NCI-H1105 treated with DMSO at 0.1 percent for 48 hours (cell line): Measurements from ENCODE around the gene PRSS35.
"Not testable (repeated sequence)": the region's sequence is repeated elsewhere in the genome, so short reads cannot be mapped to it uniquely, and the experiment has no call there.

Experiments
- DNase-seq: peaks from one replicate; lab custom pipeline; 2025; lab: John Stamatoyannopoulos, UW

The PRSS35 gene

DNA sequence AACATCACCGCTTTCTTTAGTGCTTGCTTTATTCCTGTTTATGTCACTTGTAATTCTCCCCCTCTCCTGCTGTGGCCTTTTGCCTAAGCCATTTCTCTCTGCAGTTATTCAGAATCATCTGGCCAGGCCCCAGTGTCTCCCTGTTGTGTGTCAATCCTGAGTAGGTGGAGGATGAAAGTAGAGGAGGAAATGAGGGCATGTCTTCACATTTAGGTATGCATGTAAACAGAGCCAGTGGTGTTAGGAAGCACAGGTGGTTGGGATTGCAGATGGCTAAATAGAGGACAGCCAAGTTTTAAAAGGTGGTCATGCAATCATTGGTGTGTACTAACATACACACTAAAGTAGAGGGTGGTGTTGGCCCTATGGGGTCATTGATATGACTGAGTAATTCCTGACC is 5.2 kb downstream of the PRSS35 start:
- DNase-seq, result no peak

DNA sequence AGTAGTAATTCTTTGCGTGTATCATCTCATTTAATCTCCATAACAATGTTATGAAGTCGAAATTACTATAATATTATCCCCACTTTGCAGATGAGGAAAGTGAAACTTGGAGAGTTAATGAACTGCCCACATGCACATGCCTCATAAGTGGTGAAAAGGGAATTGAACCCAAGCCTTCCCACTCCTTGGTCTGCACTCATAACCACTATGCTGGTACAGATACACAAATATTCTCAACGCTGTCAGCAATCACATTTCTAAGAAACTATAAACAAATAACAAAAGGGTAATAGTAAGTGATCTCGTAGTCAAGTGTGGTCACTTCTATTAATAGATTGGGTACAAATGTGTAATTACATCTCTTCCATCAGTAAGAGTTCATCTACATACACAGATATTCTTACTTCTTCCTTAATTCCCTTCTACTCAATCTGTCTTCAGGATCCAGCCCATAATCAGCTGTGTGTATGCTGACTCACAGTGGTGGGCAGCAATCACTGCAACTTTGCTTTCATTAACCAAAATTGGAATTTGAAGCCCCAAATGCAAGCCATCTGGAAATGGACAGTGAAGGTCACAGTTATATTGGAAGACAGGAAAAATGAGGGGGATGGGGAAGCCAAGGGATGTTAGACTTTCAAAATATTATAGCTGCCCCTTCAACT is 6.6 kb downstream of the PRSS35 start:
- DNase-seq, result peak; percentile 1

DNA sequence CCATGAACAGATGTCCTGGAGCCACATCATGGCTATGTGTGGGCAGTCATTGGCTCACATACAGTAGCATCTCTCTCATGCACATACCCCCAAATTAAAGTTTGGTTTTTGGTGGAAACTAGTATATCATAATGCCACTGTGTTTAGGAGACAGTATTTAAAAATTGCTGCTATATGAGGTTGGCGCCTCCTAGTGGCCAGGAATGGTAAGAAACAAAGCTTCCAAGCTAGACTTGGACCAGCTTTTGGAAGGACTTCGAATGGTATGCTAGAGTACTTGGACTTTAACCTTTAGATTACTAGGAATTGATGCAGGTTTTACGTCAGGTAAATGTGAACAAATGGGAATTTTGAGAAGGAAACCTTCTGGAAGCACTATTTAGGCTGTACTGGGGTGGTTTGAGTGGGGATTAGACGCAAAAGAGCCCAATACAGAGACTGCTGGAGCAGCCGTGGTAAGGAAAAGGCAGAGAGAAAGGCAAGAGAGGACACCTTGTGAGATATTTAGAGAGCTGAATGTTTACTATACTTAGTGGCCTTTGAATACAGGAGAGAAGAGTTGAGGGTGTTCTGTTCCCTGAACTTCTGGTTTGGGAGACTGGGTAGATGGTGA is 23.8 kb downstream of the PRSS35 start:
- DNase-seq, result peak; percentile 16

DNA sequence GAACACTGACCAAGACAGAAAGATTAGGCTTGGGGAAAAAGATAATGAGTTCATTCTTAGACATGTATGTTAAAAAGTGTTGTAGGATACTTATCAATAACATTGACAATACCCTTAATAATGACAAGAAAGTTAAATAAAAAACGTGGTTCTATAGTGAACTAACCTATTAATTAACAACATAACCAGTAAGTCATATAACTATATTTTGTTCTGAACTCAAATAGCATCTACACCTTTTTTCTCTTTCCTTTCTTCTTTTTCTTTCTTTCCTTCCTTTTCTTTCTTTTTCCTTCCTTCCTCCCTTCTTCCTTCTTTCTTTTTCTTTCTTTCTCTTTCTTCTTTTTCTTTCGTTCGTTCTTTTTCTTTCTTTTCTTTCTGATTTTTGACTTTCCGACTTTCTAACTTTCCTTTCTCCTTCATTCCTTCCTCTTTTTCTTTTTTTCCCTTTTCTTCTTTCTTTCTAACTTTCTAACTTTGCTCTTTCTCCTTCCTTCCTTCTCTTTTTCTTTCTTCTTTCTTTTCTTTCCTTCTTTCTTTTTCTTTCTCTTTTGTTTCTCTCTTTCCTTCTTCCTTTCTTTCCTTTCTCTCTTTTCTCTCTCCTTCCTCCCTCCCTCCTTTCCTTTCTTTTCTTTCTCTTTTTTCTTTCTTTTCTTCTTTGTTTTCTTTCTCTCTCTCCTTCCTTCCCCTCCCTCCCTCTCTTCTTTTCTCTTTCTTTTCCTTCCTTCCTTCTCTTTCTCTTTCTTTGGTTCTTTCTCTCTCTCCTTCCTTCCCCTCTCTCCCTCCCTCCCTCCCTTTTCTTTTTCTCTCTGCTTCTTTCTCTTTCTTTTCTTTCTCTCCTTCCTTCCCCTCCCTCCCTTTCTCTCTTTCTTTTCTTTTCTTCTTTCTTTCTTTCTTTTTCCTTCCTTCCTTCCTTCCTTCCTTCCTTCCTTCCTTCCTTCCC is 24.6 kb downstream of the PRSS35 start:
- DNase-seq, result no peak

DNA sequence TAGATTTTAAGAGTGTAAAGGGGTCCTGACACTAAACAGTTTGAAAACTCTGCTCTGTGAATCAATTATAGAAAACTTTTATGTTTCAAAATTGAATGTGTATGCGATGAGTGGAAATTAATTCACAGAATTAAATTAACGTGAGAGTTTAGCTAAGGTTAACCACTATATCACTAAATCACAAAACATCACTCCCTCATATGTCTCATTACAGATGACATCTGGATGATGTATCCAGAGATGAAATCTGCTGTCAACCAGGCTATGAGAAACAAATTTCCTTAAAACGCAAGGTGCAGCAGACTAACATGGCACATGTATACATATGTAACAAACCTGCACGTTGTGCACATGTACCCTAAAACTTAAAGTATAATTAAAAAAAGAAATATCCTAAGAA is 27.3 kb downstream of the PRSS35 start:
- DNase-seq, result no peak

DNA sequence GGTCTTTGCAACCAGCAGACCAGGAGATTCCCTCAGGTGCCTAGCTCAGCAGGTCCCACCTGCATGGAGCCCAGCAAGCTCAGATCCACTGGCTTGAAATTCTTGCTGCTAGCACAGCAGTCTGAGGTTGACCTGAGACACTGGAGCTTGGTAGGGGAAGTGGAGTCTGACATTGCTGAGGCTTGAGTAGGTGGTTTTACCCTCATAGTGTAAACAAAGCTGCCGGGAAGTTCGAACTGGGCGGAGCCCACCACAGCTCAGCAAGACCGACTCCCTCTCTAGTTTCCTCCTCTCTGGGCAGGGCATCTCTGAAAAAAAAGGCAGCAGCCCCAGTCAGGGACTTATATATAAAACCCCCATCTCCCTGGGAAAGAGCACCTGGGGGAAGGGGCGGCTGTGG is 34.3 kb downstream of the PRSS35 start:
- no peak for DNase-seq

DNA sequence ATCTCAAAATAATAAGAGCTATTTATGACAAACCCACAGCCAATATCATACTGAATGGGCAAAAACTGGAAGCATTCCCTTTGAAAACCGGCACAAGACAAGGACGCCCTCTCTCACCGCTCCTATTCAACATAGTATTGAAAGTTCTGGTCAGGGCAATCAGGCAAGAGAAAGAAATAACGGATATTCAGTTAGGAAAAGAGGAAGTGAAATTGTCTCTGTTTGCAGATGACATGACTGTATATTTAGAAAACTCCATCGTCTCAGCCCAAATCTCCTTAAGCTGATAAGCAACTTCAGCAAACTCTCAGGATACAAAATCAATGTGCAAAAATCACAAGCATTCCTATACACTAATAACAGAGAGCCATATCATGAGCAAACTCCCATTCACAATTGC is 38.1 kb downstream of the PRSS35 start:
- not testable (repeated sequence) for DNase-seq

DNA sequence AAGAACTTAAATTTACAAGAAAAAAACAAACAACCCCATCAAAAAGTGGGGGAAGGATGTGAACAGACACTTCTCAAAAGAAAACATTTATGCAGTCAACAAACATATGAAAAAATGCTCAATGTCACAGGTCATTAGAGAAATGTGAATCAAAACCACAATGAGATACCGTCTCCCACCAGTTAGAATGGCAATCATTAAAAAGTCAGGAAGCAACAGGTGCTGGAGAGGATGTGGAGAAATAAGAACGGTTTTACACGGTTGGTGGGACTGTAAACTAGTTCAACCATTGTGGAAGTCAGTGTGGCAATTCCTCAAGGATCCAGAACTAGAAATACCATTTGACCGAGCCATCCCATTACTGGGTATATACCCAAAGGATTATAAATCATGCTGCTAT is 39.4 kb downstream of the PRSS35 start:
- not testable (repeated sequence) for DNase-seq

DNA sequence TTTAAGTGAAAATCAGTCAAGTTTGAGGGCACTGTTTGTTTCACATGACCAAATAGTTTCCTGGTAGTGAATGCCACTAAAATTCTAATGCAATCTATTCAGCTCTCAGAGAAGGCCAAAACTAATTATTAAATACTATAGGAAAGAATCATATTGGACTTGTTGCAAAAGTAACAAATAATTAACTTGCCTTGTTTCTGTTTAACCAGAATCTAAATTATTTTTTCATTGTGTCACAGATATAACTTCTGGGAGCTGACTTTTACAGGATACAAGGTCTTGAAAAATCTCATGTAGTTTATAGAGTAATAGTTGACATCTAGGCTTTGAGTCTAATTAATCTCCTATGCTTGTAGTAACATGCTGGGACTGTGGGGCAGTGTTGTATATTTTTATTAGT is 44.5 kb downstream of the PRSS35 start:
- no peak for DNase-seq

DNA sequence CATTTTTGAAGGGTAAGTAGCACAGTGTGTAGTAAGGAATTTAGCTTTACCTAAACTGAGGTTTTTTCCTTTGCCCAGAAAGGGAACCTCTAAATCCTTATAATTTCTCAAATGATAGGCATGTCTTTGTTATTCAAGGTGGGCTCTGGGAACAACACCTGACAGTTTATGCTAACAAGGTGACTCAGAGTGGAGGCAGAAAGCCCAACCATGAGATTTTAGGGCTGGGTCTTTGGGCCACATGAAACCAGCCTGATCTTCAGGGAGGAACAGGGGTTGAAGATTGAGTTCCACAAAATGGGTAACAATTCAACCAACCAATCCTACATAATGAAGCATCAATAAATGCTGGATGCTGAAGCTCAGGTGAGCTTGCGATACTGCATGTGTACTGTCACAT is 46.6 kb downstream of the PRSS35 start:
- no peak for DNase-seq

DNA sequence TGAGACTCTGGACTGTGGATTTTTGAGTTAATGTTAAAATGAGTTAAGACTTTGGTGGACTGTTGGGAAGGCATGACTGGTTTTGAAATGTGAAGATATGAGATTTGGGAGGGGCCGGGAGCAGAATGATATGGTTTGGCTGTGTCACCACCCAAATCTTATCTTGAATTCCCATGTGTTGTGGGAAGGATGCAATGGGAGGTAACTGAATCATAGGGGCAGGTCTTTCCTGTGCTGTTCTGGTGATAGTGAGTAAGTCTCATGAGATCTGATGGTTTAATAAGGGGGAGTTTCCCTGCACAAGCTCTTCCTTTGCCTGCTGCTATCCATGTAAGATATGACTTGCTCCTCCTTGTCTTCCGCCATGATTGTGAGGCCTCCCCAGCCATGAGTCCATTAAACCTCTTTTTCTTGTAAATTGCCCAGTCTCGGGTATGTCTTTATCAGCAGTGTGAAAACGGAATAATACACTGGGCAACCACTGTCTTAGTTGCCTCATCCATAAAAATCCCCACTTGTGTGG is 59.4 kb downstream of the PRSS35 start:
- DNase-seq, result not testable (repeated sequence)

DNA sequence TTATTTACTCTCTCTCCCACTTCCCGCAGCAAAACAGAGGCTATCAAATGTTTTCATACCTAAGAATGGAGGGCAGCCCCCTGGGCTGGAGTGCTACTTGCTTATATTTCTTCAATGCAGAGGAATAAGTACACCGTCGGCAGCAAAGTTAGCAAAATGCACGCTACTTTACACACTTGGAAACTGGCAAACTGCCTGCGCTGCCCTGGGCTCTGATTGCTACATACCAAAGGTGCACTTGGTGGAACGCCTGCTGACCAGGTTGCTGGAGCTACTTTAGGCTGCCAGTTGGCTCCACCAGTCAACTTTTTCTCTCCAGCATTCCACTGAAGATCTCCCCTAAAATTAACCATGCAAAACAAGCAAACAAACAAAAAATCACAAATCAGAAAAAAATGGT is 62.4 kb downstream of the PRSS35 start:
- no peak for DNase-seq
